Stimulated activated CD8-positive, alpha-beta memory T cell treated with anti-CD3 and anti-CD28 coated beads, Interleukin-4, amount 100 ng/mL, for 4 hours (primary cell): ENCODE measurements around the gene PIP5KL1.

Experiments
- DNase-seq, 2 donors: peaks; one replicate each; pipeline ENCODE4 v3.0.0-alpha.2; 2020; ENCODE audit warnings: low read depth in 2 of 2, low spot score in 1 of 2

The PIP5KL1 gene

GRCh38 chr9:127916720-127917581 lies 13.6 kb downstream of the PIP5KL1 start, which contains the start of gene ST6GALNAC4:
Gene ST6GALNAC4 (minus strand): TSS chr9:127917041. CDS start chr9:127916419, 622 bp downstream.
- DNase-seq, result peak; percentile 87 to 93

GRCh38 chr9:127915801-127916719 lies 14.5 kb downstream of the PIP5KL1 start:
- no peak for DNase-seq

- DNase-seq, result no peak
Observed at GRCh38 chr9:127915325-127915752, 15.2 kb downstream of the PIP5KL1 start.

- DNase-seq, result no peak
Observed at GRCh38 chr9:127913682-127914081, 16.9 kb downstream of the PIP5KL1 start.

GRCh38 chr9:127912882-127913281 lies 17.7 kb downstream of the PIP5KL1 start:
- no peak for DNase-seq

- DNase-seq, result no peak
Observed at GRCh38 chr9:127912296-127912695, 18.3 kb downstream of the PIP5KL1 start.

- DNase-seq, result no peak
Observed at GRCh38 chr9:127910613-127911205, 19.9 kb downstream of the PIP5KL1 start.

GRCh38 chr9:127909839-127910273 lies 20.7 kb downstream of the PIP5KL1 start:
- DNase-seq, result no peak

GRCh38 chr9:127908660-127908926 lies 22.0 kb downstream of the PIP5KL1 start:
- DNase-seq, result no peak

- no peak for DNase-seq
Observed at GRCh38 chr9:127907867-127908659, 22.5 kb downstream of the PIP5KL1 start.

GRCh38 chr9:127905788-127906191 lies 24.8 kb downstream of the PIP5KL1 start:
- peak in 1 of 2 donors; percentile 42 for DNase-seq

GRCh38 chr9:127905004-127905728 lies 25.4 kb downstream of the PIP5KL1 start:
- peak in 1 of 2 donors; percentile 47 for DNase-seq

- no peak for DNase-seq
Observed at GRCh38 chr9:127904561-127905003, 26.0 kb downstream of the PIP5KL1 start.

GRCh38 chr9:127903557-127904475 lies 26.8 kb downstream of the PIP5KL1 start:
- peak in 1 of 2 donors; percentile 46 for DNase-seq

- DNase-seq, result no peak
Observed at GRCh38 chr9:127899128-127899943, 31.2 kb downstream of the PIP5KL1 start, which contains the start of gene ST6GALNAC6. Gene ST6GALNAC6 (minus strand): TSS chr9:127899603. CDS start chr9:127897981, 1,622 bp downstream.

GRCh38 chr9:127898433-127899127 lies 32.0 kb downstream of the PIP5KL1 start:
- no peak for DNase-seq

- DNase-seq, result no peak
Observed at GRCh38 chr9:127897193-127897692, 33.3 kb downstream of the PIP5KL1 start.
